Liver (tissue), 9 donors: ENCODE measurements around the gene RAB31. TPM values are rescaled to one million over a fixed set of nuclear protein-coding genes. Genes with fewer than 3 reads are reported as not detected.

ENCODE experiments used
- DNase-seq: peaks from one replicate; pipeline ENCODE4 v3.0.0-alpha.2; 2017; ENCODE audit warnings: low spot score
- H3K27ac ChIP-seq, 2 donors: one replicate each; pipeline ENCODE4 v1.7.0; 2013; ENCODE audit warnings: inconsistent platforms in 2 of 2, low read length in 2 of 2, control low read depth in 1 of 2, low read depth in 1 of 2, mild to moderate bottlenecking in 1 of 2
- H3K27me3 ChIP-seq, 4 donors: one replicate each; pipeline versions ENCODE4 v1.6.1 to v1.7.0; 2013; ENCODE audit warnings: low read length in 3 of 4, inconsistent platforms in 1 of 4, mild to moderate bottlenecking in 1 of 4, moderate library complexity in 1 of 4; ENCODE audit not compliant: control insufficient read depth in 4 of 4, insufficient read depth in 4 of 4
- H3K36me3 ChIP-seq, 4 donors: one replicate each; pipeline versions ENCODE4 v1.6.1 to v1.7.0; 2013; ENCODE audit warnings: low read length in 3 of 4, mild to moderate bottlenecking in 3 of 4, low read depth in 1 of 4, moderate library complexity in 1 of 4; ENCODE audit not compliant: control insufficient read depth in 4 of 4, insufficient read depth in 3 of 4
- H3K4me1 ChIP-seq, 4 donors: one replicate each; pipeline versions ENCODE4 v1.6.1 to v1.7.0; 2013; ENCODE audit warnings: low read length in 3 of 4, mild to moderate bottlenecking in 3 of 4, moderate library complexity in 1 of 4; ENCODE audit not compliant: control insufficient read depth in 4 of 4, insufficient read depth in 4 of 4
- H3K4me3 ChIP-seq, 3 donors: one replicate each; pipeline versions ENCODE4 v1.6.1 to v1.7.0; 2013; ENCODE audit warnings: low read length in 3 of 3, control low read depth in 1 of 3, low read depth in 1 of 3, mild to moderate bottlenecking in 1 of 3
- H3K9ac ChIP-seq, 2 donors: one replicate each; pipeline ENCODE4 v1.7.0; 2013; ENCODE audit warnings: low read length in 2 of 2, mild to moderate bottlenecking in 2 of 2, moderate library complexity in 2 of 2, control low read depth in 1 of 2, low read depth in 1 of 2
- H3K9me3 ChIP-seq, 4 donors: one replicate each; pipeline versions ENCODE4 v1.6.1 to v1.7.0; 2013; ENCODE audit warnings: low read length in 3 of 4; ENCODE audit not compliant: control insufficient read depth in 4 of 4
- FOXA1 ChIP-seq: IDR thresholded peaks from 2 replicates; pipeline ENCODE4 v1.6.1; 2016; ENCODE audit warnings: antibody characterized with exemption
- GABPA ChIP-seq, 2 donors: IDR thresholded peaks in 1 of 2; conservative IDR thresholded peaks in 1 of 2; 2 replicates each; pipeline ENCODE4 v1.6.1; 2016; ENCODE audit warnings: antibody characterized with exemption in 2 of 2, mild to moderate bottlenecking in 1 of 2, moderate library complexity in 1 of 2
- HNF4A ChIP-seq, 2 donors: conservative IDR thresholded peaks; 2 replicates each; pipeline ENCODE4 v1.6.1; 2016; ENCODE audit warnings: antibody characterized with exemption in 2 of 2, mild to moderate bottlenecking in 2 of 2
- HNF4G ChIP-seq: IDR thresholded peaks from 2 replicates; pipeline ENCODE4 v1.6.1; 2016; ENCODE audit warnings: antibody characterized with exemption
- REST ChIP-seq: IDR thresholded peaks from 2 replicates; pipeline ENCODE4 v1.6.1; 2016; ENCODE audit warnings: antibody characterized with exemption, mild to moderate bottlenecking
- TAF1 ChIP-seq: conservative IDR thresholded peaks from 2 replicates; pipeline ENCODE4 v1.6.1; 2016; ENCODE audit warnings: antibody characterized with exemption, mild to moderate bottlenecking
- WGBS: extraction: QIAGEN DNeasy Blood & Tissue Kit; methylation state at CpG from one replicate; pipeline ENCODE4 v1.1.7; 2013; 5-methylcytosine and 5-hydroxymethylcytosine counted together
- polyA plus RNA-seq, 2 donors: library from polyadenylated mRNA; stranded (reverse) in 1 of 2; unstranded in 1 of 2; fragments of 200-250 nt in 1 of 2; fragments of >200 nt in 1 of 2; fragmentation: Nextera tagmentation in 1 of 2; extraction: Ambion mirVana in 1 of 2; gene quantifications; one replicate each; pipeline versions ENCODE4 v1.2.1 to v1.2.3, GENCODE V29; 2013 to 2015
- total RNA-seq, 2 donors: library from RNA; depleted of rRNA; stranded (reverse); fragments of >200 nt; gene quantifications; one replicate each; pipeline ENCODE4 v1.2.3, GENCODE V29; 2014
- TF ChIP-seq, protein P1 (sequence below): IDR thresholded peaks from 2 replicates; pipeline ENCODE4 v1.6.1; 2016; ENCODE audit warnings: antibody characterized with exemption
- TF ChIP-seq, protein P2 (sequence below): IDR thresholded peaks from 2 replicates; pipeline ENCODE4 v1.6.1; 2016; ENCODE audit warnings: antibody characterized with exemption
- donor health status: healthy.
- donor health status: healthy.
- donor health status: healthy.
- donor health status: healthy.
- donor health status: healthy.

The RAB31 gene
- total and polyA plus RNA-seq, 4 donors = 3.6 to 12.8 (median 9.7) TPM

DNA sequence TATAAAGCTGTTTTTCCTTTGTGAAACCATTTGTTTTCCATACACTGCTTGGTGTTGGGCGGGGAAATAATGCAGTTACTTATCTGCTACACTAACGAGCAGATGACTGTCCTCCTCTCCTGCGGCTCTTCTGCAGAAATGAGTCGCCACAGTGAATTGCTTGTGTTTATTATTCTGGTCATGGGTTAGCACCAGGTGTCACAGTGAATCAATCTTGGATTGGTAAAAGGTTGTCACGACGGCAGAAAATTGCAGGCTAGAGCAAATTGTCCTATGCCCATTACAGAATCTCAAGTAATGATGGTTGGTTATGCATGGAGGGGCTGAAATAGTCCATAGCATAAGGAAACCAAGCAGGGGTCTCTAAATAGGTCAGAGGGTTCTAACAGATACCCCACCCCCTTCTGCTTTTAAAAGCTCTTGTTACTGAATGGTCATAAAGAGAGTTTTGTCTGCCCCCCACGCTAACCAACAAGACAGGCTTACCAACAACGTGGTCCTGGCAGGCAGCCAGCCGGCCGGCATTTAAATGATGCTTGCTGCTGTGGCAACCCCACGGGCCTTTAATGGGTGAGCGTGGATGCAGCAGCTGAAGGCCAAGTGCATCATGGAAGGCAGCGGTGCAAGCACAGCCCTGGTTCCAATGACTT, 29.5 kb downstream of the RAB31 start:
- no peak for TF ChIP-seq GABPA (IDR thresholded peaks at IDR 0.05 in 1 of 2, conservative IDR thresholded peaks at IDR 0.05 in 1 of 2)
- TF ChIP-seq FOXA1 = no peak
- TF ChIP-seq HNF4A (conservative IDR thresholded peaks at IDR 0.05) = no peak
- TF ChIP-seq HNF4G = no peak
- 81% methylated on average over 13 of the region's 13 CpGs for WGBS

GRCh38 chr18:9738266-9738969, 30.3 kb downstream of the RAB31 start:
- H3K4me1 ChIP-seq = no peaks in the 10 kb centered on the region
- no peaks in the 10 kb centered on the region for H3K36me3 ChIP-seq
- H3K4me3 ChIP-seq = no peak overlapping the region
- TF ChIP-seq, protein P1, sequence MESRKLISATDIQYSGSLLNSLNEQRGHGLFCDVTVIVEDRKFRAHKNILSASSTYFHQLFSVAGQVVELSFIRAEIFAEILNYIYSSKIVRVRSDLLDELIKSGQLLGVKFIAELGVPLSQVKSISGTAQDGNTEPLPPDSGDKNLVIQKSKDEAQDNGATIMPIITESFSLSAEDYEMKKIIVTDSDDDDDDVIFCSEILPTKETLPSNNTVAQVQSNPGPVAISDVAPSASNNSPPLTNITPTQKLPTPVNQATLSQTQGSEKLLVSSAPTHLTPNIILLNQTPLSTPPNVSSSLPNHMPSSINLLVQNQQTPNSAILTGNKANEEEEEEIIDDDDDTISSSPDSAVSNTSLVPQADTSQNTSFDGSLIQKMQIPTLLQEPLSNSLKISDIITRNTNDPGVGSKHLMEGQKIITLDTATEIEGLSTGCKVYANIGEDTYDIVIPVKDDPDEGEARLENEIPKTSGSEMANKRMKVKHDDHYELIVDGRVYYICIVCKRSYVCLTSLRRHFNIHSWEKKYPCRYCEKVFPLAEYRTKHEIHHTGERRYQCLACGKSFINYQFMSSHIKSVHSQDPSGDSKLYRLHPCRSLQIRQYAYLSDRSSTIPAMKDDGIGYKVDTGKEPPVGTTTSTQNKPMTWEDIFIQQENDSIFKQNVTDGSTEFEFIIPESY = no peak
- no peak for TF ChIP-seq REST
- TF ChIP-seq, protein P2, sequence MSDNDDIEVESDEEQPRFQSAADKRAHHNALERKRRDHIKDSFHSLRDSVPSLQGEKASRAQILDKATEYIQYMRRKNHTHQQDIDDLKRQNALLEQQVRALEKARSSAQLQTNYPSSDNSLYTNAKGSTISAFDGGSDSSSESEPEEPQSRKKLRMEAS = no peak
- no peak for TF ChIP-seq HNF4A (conservative IDR thresholded peaks at IDR 0.05)
- no peak for TF ChIP-seq FOXA1
- TF ChIP-seq GABPA (IDR thresholded peaks at IDR 0.05 in 1 of 2, conservative IDR thresholded peaks at IDR 0.05 in 1 of 2) = no peak
- no peaks in the 10 kb centered on the region for H3K9me3 ChIP-seq
- H3K27ac ChIP-seq = no peak overlapping the region
- 78% methylated on average over 8 of the region's 8 CpGs for WGBS
- H3K27me3 ChIP-seq = no peaks in the 10 kb centered on the region
- H3K9ac ChIP-seq = no peak overlapping the region
- no peak for DNase-seq

More for the DNA sequence above, 29.5 kb downstream of the RAB31 start:
- no peaks in the 10 kb centered on the region for H3K4me1 ChIP-seq
- H3K9ac ChIP-seq = no peak overlapping the region
- DNase-seq = no peak
- no peaks in the 10 kb centered on the region for H3K27me3 ChIP-seq
- no peak overlapping the region for H3K27ac ChIP-seq
- no peak overlapping the region for H3K4me3 ChIP-seq
- H3K9me3 ChIP-seq = no peaks in the 10 kb centered on the region
- H3K36me3 ChIP-seq = no peaks in the 10 kb centered on the region

GRCh38 chr18:9739516-9739915, 31.4 kb downstream of the RAB31 start:
- no peak for TF ChIP-seq TAF1
- Histone ChIP-seq H3K36me3 (no peaks in the 10 kb centered on the region), H3K9ac (no peak overlapping the region), H3K4me1 (no peaks in the 10 kb centered on the region), H3K4me3 (no peak overlapping the region), H3K27me3 (no peaks in the 10 kb centered on the region), H3K27ac (no peak overlapping the region), H3K9me3 (no peaks in the 10 kb centered on the region)
- no peak for DNase-seq
- 56% methylated on average over 1 of the region's 1 CpG for WGBS
